COR-L47 (cell line): ENCODE data around the gene C16orf46.

Experiments used
- DNase-seq: peaks from one replicate; lab custom pipeline; 2025; lab: John Stamatoyannopoulos, UW

C16orf46 gene

GRCh38 chr16:81076566-81077075, 417 bp downstream of the C16orf46 start:
- peak; percentile 83 for DNase-seq

- DNase-seq, result no peak
Observed at GRCh38 chr16:81073560-81074330, 3.3 kb downstream of the C16orf46 start.

GRCh38 chr16:81071805-81072204, 5.2 kb downstream of the C16orf46 start:
- DNase-seq, result no peak

- no peak for DNase-seq
Observed at GRCh38 chr16:81070979-81071378, 6.1 kb downstream of the C16orf46 start.

GRCh38 chr16:81069063-81069462, 8.0 kb downstream of the C16orf46 start:
- DNase-seq, result no peak

- DNase-seq, result no peak
Observed at GRCh38 chr16:81067166-81067565, 9.9 kb downstream of the C16orf46 start.

- no peak for DNase-seq
Observed at GRCh38 chr16:81066681-81067080, 10.4 kb downstream of the C16orf46 start.

- DNase-seq, result no peak
Observed at GRCh38 chr16:81061871-81062608, 15.0 kb downstream of the C16orf46 start.

- DNase-seq, result no peak
Observed at GRCh38 chr16:81061307-81061640, 15.8 kb downstream of the C16orf46 start.

GRCh38 chr16:81060576-81061306, 16.3 kb downstream of the C16orf46 start:
- no peak for DNase-seq

GRCh38 chr16:81053761-81054160, 23.3 kb downstream of the C16orf46 start:
- DNase-seq, result no peak

- no peak for DNase-seq
Observed at GRCh38 chr16:81042821-81043220, 34.2 kb downstream of the C16orf46 start.

- DNase-seq, result no peak
Observed at GRCh38 chr16:81041696-81042095, 35.3 kb downstream of the C16orf46 start.

GRCh38 chr16:81040842-81041241, 36.2 kb downstream of the C16orf46 start:
- no peak for DNase-seq

- no peak for DNase-seq
Observed at GRCh38 chr16:81040131-81040530, 36.9 kb downstream of the C16orf46 start.

GRCh38 chr16:81036751-81037350, 40.2 kb downstream of the C16orf46 start:
- no peak for DNase-seq

GRCh38 chr16:81035975-81036750, 40.9 kb downstream of the C16orf46 start:
- peak; percentile 16 for DNase-seq

GRCh38 chr16:81035398-81035974, 41.6 kb downstream of the C16orf46 start, which contains the start of gene ATMIN:
TSS of gene ATMIN (plus strand) at chr16:81035842. CDS start at chr16:81035871, 29 bp downstream.
- DNase-seq, result peak; percentile 85

GRCh38 chr16:81029930-81030604, 47.0 kb downstream of the C16orf46 start:
- no peak for DNase-seq

GRCh38 chr16:81026429-81026828, 50.6 kb downstream of the C16orf46 start:
- no peak for DNase-seq
